Esophagus muscularis mucosa (tissue), 3 donors: ENCODE results near the gene C1S.

ENCODE experiments used
- CTCF ChIP-seq, 3 experiments: fragments of 200-600 bp in 2 of 3; fragments of 450-650 bp in 1 of 3; sonication (generic) in 2 of 3; IDR thresholded peaks; one replicate each; pipeline ENCODE4 v1.5.1; 2017 to 2019; ENCODE audit warnings: antibody characterized with exemption in 3 of 3, mild to moderate bottlenecking in 2 of 3, moderate library complexity in 1 of 3
- POLR2AphosphoS5 ChIP-seq, 2 donors: sonication (generic); formaldehyde crosslinking; IDR thresholded peaks; one replicate each; pipeline ENCODE4 v1.6.1; 2017; ENCODE audit warnings: antibody characterized with exemption in 2 of 2

GRCh38 chr12:7118881-7119280 lies 58.4 kb downstream of the C1S start:
- TF ChIP-seq CTCF (IDR thresholded peaks at IDR 0.05), result no peak
- TF ChIP-seq POLR2AphosphoS5 (IDR thresholded peaks at IDR 0.05), result no peak
